NCI-H1105 treated with DMSO at 0.1 percent for 48 hours (cell line): Measurements from ENCODE around the gene SNX10.

Experiments used
- DNase-seq: peaks from one replicate; lab custom pipeline; 2025; lab: John Stamatoyannopoulos, UW

The SNX10 gene

DNA sequence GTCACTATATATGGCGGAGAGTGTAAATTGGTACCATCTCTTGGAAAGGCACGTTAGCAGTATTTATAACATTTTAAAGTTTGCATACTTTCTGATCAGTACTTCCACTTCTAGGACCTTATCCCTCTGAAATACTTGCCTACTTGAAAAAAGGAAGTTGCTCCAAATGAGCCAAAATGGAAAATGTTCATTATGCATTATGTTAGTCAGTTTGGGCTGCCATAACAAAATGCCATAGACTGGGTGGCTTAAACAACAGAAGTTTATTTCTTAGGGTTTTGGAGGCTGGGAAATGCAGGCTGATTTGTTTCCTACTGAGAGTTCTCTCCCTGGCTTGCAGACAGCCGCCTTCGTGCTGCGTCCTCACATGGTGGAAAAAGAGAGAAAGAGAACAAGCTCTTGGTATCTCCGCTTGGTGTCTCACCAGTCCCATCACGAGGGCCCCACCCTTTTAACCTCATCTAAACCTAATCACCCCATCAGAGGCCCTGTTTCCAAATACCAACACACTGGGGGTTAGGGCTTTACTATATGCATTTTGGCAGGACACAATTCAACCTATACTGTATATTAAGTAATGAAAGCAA lies 6.9 kb downstream of the SNX10 start:
- no peak for DNase-seq

GRCh38 chr7:26305090-26305868 lies 13.6 kb downstream of the SNX10 start:
- DNase-seq = no peak

DNA sequence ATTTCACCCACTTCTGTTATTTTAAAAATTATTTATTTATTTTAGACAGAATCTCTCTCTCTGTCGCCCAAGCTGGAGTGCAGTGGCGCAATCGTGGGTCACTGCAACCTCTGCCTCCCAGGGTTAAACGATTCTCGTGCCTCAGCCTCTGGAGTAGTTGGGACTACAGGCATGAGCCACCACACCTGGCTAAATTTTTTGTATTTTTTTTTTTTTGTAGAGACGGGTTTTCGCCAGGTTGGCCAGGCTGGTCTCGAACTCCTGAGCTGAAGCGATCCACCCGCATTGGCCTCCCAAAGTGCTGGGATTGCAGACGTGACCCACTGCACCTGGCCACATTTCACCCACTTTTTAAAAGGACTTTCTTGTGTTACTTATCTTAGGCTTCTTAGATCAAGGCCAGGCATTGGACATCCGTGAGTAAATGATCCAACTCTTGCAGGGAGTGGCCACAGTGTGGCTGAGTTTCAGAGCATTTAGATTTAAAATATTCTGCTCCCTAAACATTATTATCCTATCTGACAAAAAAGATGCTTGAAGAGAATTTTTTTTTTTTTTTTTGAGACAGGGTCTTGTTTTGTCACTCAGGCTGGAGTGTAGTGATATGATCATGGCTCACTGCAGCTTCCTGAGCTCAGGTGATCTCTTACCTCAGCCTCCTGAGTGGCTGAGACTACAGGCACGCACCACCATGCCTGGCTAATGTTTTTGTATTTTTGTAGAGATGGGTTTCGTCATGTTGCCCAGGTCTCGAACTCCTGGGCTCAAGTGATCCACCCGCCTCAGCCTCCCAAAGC lies 14.4 kb downstream of the SNX10 start:
- DNase-seq = no peak

DNA sequence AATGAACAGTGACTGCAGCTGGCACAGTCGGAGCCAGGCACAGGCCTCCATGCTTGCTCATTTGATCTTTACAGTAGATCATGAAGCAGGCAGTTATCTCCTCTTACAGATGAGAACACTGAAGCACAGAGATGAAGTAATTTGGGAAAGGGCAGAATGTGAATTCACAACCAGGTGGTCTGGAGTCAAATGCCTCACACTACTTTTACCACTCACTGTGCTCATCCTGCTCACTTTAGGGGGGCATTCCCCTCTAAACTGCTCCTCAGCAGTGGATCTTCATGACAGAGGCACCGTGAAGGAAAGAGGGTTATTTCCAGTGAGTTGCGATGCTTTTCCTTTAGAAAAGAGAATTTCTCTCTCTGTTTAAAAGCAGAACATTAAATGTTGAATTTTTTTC lies 15.1 kb downstream of the SNX10 start:
- no peak for DNase-seq

DNA sequence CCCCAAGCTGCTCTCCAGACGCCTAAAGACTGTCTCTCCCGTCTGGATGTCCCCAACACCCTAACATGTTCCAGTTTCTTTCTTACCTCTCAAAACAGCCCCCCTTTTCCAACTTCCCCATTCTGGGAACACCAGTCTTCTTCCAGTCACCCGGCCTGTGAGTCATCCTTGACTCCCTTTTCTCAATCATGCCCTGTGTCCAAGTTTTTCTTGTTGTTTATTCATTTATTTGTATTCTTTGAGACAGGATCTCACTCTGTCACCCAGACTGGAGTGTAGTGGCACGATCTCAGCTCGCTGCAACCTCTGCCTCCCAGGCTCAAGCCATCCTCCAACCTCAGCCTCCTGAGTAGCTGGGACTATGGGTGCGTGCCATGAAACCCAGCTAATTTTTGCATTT lies 15.6 kb downstream of the SNX10 start:
- DNase-seq = no peak

GRCh38 chr7:26307791-26308190 lies 16.1 kb downstream of the SNX10 start:
- DNase-seq = no peak

- no peak for DNase-seq
These were observed 16.9 kb downstream of the SNX10 start for GRCh38 chr7:26308551-26308950.

DNA sequence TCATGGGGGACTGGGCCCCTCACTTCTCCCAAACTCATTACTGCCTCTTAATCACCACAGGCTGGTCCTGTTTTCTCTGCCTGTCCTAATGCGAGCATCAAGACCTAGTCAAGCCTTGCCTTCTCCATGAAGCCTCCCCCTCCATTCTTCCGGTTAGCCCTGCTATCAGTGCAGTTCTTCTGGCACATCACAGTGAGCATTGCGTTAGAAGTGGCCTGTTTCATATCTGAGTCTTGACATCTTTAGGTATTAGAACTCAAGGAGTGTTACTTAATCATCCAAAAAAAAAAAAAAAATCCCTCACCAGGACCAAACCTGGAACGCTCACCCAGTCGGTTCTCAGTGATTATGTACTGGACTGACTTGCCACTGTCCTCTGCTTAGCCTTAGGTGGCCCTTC lies 17.4 kb downstream of the SNX10 start:
- DNase-seq = no peak

- no peak for DNase-seq
These were observed 20.1 kb downstream of the SNX10 start for GRCh38 chr7:26311798-26312197.

- DNase-seq = no peak
These were observed 25.5 kb downstream of the SNX10 start for GRCh38 chr7:26317211-26317610.

DNA sequence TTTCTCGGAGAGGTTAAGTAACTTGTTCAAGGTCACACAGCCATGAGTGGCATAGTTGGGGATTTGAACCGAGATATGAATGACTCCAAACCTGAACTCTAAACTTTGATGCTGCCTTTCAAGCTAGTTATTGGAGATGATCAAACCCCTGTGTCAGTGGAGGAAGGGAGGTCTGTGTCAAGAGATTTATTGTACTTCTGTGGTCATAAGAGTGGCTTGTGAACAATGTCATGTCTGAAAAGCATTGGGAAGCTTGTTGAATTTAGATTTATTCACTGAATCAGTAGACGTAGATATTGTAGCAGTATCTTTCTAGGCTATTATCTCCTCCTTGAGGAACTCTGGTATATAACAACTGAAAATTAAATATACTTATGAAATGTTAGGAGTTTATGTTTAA lies 27.3 kb downstream of the SNX10 start:
- DNase-seq = no peak

- no peak for DNase-seq
These were observed 28.0 kb downstream of the SNX10 start for GRCh38 chr7:26319636-26320035.

DNA sequence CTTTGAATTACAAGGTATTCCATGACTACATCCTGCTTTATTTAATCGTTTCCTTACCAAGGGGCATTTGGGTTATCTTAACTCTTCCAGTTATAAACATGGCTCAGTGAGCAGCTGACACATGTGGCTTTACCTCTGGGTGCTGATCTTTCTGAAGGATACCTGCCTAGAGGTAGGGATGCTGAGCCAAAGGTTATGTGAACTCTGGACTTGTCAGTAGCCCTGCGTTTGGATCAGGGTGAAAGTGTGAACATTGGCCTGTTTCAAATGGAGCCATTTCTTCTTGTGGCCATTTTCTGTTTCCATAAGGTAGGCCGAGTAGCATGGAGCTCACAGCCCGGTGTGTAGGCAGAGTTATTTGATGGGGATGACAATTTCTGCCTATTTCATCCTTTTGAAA lies 29.2 kb downstream of the SNX10 start:
- DNase-seq = no peak

- DNase-seq = no peak
These were observed 29.8 kb downstream of the SNX10 start for GRCh38 chr7:26321435-26321834.

DNA sequence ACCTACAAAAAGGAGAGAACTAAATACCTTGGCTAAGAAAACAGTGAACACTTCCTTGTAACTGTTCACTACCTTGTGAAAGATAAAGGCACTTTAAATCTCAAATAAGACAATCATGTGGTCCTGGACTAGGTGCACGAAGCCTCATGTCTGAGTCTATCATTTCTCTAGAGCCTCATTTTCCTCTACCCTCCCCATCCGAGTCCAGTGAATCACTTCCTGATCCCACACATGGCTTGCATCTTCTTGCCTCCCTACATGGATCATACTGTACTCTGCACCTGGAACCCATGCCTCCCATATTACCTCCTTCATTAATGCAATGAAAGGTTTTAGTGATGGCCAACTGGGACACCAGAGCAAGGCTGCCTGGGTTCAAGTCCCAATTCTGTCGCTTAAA lies 34.5 kb downstream of the SNX10 start:
- DNase-seq = no peak

- DNase-seq = no peak
These were observed 37.1 kb downstream of the SNX10 start for GRCh38 chr7:26328498-26329390.

DNA sequence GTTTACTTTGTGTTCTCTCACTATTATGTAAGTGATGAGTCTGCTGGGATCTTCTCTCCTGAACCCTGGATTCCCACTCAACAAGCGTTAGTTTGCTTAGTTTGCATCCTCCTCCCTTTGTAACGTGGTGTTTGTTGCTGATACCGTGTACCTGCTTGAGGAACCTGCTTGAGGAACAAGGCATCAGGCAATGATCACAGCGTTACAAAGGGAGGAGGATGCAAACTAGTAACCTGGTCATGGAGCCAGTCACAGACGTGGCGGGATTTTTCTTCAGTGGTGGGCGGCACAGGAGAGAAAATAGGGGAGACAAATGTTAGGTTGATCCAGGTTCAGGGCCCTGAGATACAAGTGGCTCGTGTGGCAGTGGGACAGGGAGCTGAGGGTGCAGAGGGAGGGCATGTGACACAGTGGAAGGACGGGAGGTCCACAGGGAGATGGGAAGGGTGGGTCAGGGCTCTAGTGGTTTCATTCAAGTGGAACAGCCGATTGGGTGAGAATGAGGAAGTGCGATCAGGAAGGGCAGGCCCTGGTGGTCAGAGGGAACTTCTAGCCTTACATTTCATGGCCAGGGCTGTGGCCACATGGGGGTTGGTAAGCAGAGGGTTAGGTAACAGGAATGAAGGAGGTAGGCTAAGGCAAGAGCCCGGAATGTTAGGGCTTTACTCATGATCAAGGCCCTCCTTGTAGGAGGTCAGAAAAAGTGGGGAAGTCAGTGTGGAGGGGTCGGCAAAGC lies 38.0 kb downstream of the SNX10 start:
- DNase-seq = no peak

- DNase-seq = no peak
These were observed 39.5 kb downstream of the SNX10 start for GRCh38 chr7:26331113-26331512.

GRCh38 chr7:26331789-26332188 lies 40.1 kb downstream of the SNX10 start:
- no peak for DNase-seq

DNA sequence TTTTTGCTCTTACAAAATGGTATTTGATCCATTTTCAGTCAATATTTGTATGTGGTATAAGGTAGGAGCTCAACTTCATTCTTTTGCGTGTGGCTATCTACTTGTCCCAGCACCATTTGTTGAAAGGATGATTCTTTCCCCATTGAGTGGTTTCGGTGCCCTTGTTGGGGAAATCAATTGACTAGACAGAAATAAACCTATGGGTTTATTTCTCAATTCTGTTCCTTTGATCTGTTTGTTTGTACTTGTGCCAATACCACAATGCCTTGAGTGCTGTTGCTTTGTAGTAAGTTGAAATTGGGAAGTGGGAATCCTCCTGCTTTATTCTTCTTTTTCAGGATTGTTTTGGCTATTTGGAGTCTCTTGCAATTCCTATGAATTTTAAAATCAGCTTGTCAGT lies 41.0 kb downstream of the SNX10 start:
- no peak for DNase-seq

GRCh38 chr7:26334166-26334859 lies 42.7 kb downstream of the SNX10 start:
- DNase-seq = no peak
